ENCODE results near the gene AFF4. TPM values are rescaled to one million over a fixed set of nuclear protein-coding genes. Genes with fewer than 3 reads are reported as not detected.
"Not testable (repeated sequence)": the region's sequence is repeated elsewhere in the genome, so short reads cannot be mapped to it uniquely, and the experiment has no call there.

AFF4 gene
- 20.0 and 26.7 TPM in 2 replicates for total RNA-seq (2014; rRNA removed; shearing (Covaris generic))
- 18.0 and 27.2 TPM in 2 replicates for polyA plus RNA-seq (2015; cell fraction: cytosol; rRNA removed)
- polyA plus RNA-seq (2015; cell fraction: nucleus; rRNA removed): 36.8 and 39.8 TPM in 2 replicates

- DNase-seq (ENCODE audit: low read depth): peak; percentile 91
Measured at GRCh38 chr5:132963171-132964104, at the start of gene AFF4. TSS of gene AFF4 (minus strand) at chr5:132963634. CDS start at chr5:132937189, 26,445 bp downstream.

GRCh38 chr5:133008455-133008854 lies 45.0 kb upstream of the AFF4 start:
- DNase-seq (ENCODE audit: low read depth): not testable (repeated sequence)

- no peak for DNase-seq (ENCODE audit: low read depth)
Measured at GRCh38 chr5:133006653-133007052, 43.2 kb upstream of the AFF4 start.

GRCh38 chr5:132999246-132999645 lies 35.8 kb upstream of the AFF4 start:
- DNase-seq (ENCODE audit: low read depth): no peak

- DNase-seq (ENCODE audit: low read depth): no peak
Measured at GRCh38 chr5:132998556-132998955, 35.1 kb upstream of the AFF4 start.

GRCh38 chr5:132996307-132996706 lies 32.9 kb upstream of the AFF4 start:
- no peak for DNase-seq (ENCODE audit: low read depth)

GRCh38 chr5:132987531-132988408 lies 24.3 kb upstream of the AFF4 start:
- no peak for DNase-seq (ENCODE audit: low read depth)

- not testable (repeated sequence) for DNase-seq (ENCODE audit: low read depth)
Measured at GRCh38 chr5:132982971-132983370, 19.5 kb upstream of the AFF4 start.

- no peak for DNase-seq (ENCODE audit: low read depth)
Measured at GRCh38 chr5:132981288-132981687, 17.9 kb upstream of the AFF4 start.

GRCh38 chr5:132979976-132980375 lies 16.5 kb upstream of the AFF4 start:
- no peak for DNase-seq (ENCODE audit: low read depth)

GRCh38 chr5:132979367-132979940 lies 16.0 kb upstream of the AFF4 start:
- peak; percentile 71 for DNase-seq (ENCODE audit: low read depth)

- DNase-seq (ENCODE audit: low read depth): no peak
Measured at GRCh38 chr5:132976852-132977251, 13.4 kb upstream of the AFF4 start.

GRCh38 chr5:132972436-132972828 lies 9.0 kb upstream of the AFF4 start:
- not testable (repeated sequence) for DNase-seq (ENCODE audit: low read depth)

- DNase-seq (ENCODE audit: low read depth): peak; percentile 32
Measured at GRCh38 chr5:132971483-132972435, 8.3 kb upstream of the AFF4 start.

- DNase-seq (ENCODE audit: low read depth): no peak
Measured at GRCh38 chr5:132965120-132965519, 1.7 kb upstream of the AFF4 start.

GRCh38 chr5:132962429-132963021 lies 909 bp downstream of the AFF4 start:
- DNase-seq (ENCODE audit: low read depth): peak; percentile 59

GRCh38 chr5:132961887-132962286 lies 1.5 kb downstream of the AFF4 start:
- DNase-seq (ENCODE audit: low read depth): peak; percentile 10

- DNase-seq (ENCODE audit: low read depth): peak; percentile 5
Measured at GRCh38 chr5:132961123-132961815, 2.2 kb downstream of the AFF4 start.

GRCh38 chr5:132956166-132956799 lies 7.2 kb downstream of the AFF4 start:
- not testable (repeated sequence) for DNase-seq (ENCODE audit: low read depth)
